Urinary bladder (tissue), 2 donors: Measurements from ENCODE around the gene ATF7. TPM values are rescaled to one million over a fixed set of nuclear protein-coding genes. Genes with fewer than 3 reads are reported as not detected.

Experiments used
- polyA plus RNA-seq: library from polyadenylated mRNA; stranded (reverse); fragments of 200-250 nt; gene quantifications from one replicate; pipeline ENCODE4 v1.2.3, GENCODE V29; 2013
- small RNA-seq: library from RNA; depleted of rRNA; stranded (forward); fragments of <200 nt; gene quantifications from one replicate; pipeline ENCODE3, GENCODE V24; 2014
- total RNA-seq: library from RNA; depleted of rRNA; stranded (reverse); fragments of >200 nt; gene quantifications from one replicate; pipeline ENCODE4 v1.2.3, GENCODE V29; 2014
- donor health status: healthy.

The ATF7 gene
- total and polyA plus RNA-seq, 2 donors: 24.1 to 28.2 TPM

Small RNAs within 50 kb of the gene (small RNA-seq; reads per million reads assigned to genes)
- gene AC023509.3: not detected

Other genes with a start within 250 kb of the ATF7 start
- 60.5 TPM for gene SP1, start 246.2 kb downstream of the ATF7 start, total RNA-seq
- gene SP1, start 246.2 kb downstream of the ATF7 start, polyA plus RNA-seq: 32.4 TPM
- not detected for gene AMHR2, start 202.5 kb downstream of the ATF7 start, total RNA-seq
- 0.18 TPM for gene AMHR2, start 202.5 kb downstream of the ATF7 start, polyA plus RNA-seq
- gene PRR13, start 184.6 kb downstream of the ATF7 start, total RNA-seq: 22.0 TPM
- gene PRR13, start 184.6 kb downstream of the ATF7 start, polyA plus RNA-seq: 198 TPM
- gene PCBP2, start 174.3 kb downstream of the ATF7 start, total RNA-seq: 395 TPM
- gene PCBP2, start 174.3 kb downstream of the ATF7 start, polyA plus RNA-seq: 420 TPM
- 17.3 TPM for gene MAP3K12, start 126.9 kb downstream of the ATF7 start, total RNA-seq
- 27.4 TPM for gene MAP3K12, start 126.9 kb downstream of the ATF7 start, polyA plus RNA-seq
- 22.2 TPM for gene TARBP2, start 125.1 kb downstream of the ATF7 start, total RNA-seq
- gene TARBP2, start 125.1 kb downstream of the ATF7 start, polyA plus RNA-seq: 24.1 TPM
- gene NPFF, start 118.9 kb downstream of the ATF7 start, total RNA-seq: not detected
- not detected for gene NPFF, start 118.9 kb downstream of the ATF7 start, polyA plus RNA-seq
- gene ATP5MC2, start 49.7 kb upstream of the ATF7 start, total RNA-seq: 109 TPM
- 513 TPM for gene ATP5MC2, start 49.7 kb upstream of the ATF7 start, polyA plus RNA-seq
- 85.4 TPM for gene CALCOCO1, start 101.1 kb upstream of the ATF7 start, total RNA-seq
- 280 TPM for gene CALCOCO1, start 101.1 kb upstream of the ATF7 start, polyA plus RNA-seq
- not detected for gene CISTR, start 125.6 kb upstream of the ATF7 start, total RNA-seq
- not detected for gene CISTR, start 125.6 kb upstream of the ATF7 start, polyA plus RNA-seq